Neural progenitor cell (in vitro differentiated cells): ENCODE data around the gene SWAP70.

Experiments
- EZH2 ChIP-seq: fragments of 200-600 bp; sonication (generic); IDR thresholded peaks from 2 replicates; pipeline ENCODE4 v1.6.1; 2017; ENCODE audit warnings: antibody characterized with exemption, mild to moderate bottlenecking, moderate library complexity
- EZH2phosphoT487 ChIP-seq: fragments of 200-600 bp; sonication (generic); IDR thresholded peaks from 2 replicates; pipeline ENCODE4 v1.6.1; 2017; ENCODE audit warnings: antibody characterized with exemption
- TF ChIP-seq, protein P1 (sequence below): fragments of 200-600 bp; sonication (generic); IDR thresholded peaks from 2 replicates; pipeline ENCODE4 v1.5.1; 2017; ENCODE audit warnings: antibody characterized with exemption, mild to moderate bottlenecking

- TF ChIP-seq, protein P1, sequence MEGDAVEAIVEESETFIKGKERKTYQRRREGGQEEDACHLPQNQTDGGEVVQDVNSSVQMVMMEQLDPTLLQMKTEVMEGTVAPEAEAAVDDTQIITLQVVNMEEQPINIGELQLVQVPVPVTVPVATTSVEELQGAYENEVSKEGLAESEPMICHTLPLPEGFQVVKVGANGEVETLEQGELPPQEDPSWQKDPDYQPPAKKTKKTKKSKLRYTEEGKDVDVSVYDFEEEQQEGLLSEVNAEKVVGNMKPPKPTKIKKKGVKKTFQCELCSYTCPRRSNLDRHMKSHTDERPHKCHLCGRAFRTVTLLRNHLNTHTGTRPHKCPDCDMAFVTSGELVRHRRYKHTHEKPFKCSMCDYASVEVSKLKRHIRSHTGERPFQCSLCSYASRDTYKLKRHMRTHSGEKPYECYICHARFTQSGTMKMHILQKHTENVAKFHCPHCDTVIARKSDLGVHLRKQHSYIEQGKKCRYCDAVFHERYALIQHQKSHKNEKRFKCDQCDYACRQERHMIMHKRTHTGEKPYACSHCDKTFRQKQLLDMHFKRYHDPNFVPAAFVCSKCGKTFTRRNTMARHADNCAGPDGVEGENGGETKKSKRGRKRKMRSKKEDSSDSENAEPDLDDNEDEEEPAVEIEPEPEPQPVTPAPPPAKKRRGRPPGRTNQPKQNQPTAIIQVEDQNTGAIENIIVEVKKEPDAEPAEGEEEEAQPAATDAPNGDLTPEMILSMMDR = no peak
- no peak for TF ChIP-seq EZH2
- TF ChIP-seq EZH2phosphoT487 = no peak
Observed at GRCh38 chr11:9704037-9704436, 40.2 kb downstream of the SWAP70 start.
